Panc1 (cell line): ENCODE measurements around the gene ILK. TPM values are rescaled to one million over a fixed set of nuclear protein-coding genes. Genes with fewer than 3 reads are reported as not detected.

Experiments used
- ATAC-seq: fragments of 200-7000 bp; cut with Tn5 transposase; 2 replicates; pipeline ENCODE4 v1.9.1; 2020; ENCODE audit warnings: mild to moderate bottlenecking, moderate library complexity
- BruUV-seq: library from RNA; stranded (reverse); fragments of 400-500 nt; replicated peaks from 2 replicates; lab custom pipeline; 2021; lab: Mats Ljungman, UMichigan
- CTCF ChIA-PET: fragments of 300-600 bp; sonication (Branson Sonifier 250); formaldehyde crosslinking; loops from one replicate; lab custom pipeline; 2022; ENCODE audit warnings: antibody characterized with exemption; lab: Charles Lee
- POLR2A ChIA-PET: fragments of 300-600 bp; sonication (Branson Sonifier 250); formaldehyde crosslinking; loops from one replicate; lab custom pipeline; 2022; ENCODE audit warnings: antibody characterized with exemption; lab: Charles Lee
- DNase-seq: peaks from one replicate; pipeline ENCODE4 v3.0.0-alpha.2; 2010; ENCODE audit warnings: low read depth, low spot score
- H3K27ac ChIP-seq: 2 replicates; pipeline ENCODE4 v1.5.1; 2011; ENCODE audit warnings: mild to moderate bottlenecking, low read length, inconsistent platforms
- H3K27me3 ChIP-seq: fragments of 200-500 bp; sonication (Bioruptor generic); 2 replicates; pipeline ENCODE4 v1.6.0; 2014; ENCODE audit warnings: low read length, inconsistent platforms; ENCODE audit not compliant: control insufficient read depth, insufficient read depth
- H3K36me3 ChIP-seq: fragments of 200-500 bp; sonication (Bioruptor generic); 2 replicates; pipeline ENCODE4 v1.5.1; 2014; ENCODE audit warnings: inconsistent platforms, mild to moderate bottlenecking, low read length, moderate library complexity; ENCODE audit not compliant: control insufficient read depth, insufficient read depth
- H3K4me1 ChIP-seq: 2 replicates; pipeline ENCODE4 v1.5.1; 2011; ENCODE audit warnings: inconsistent platforms, mild to moderate bottlenecking, low read length, moderate library complexity; ENCODE audit not compliant: control insufficient read depth, insufficient read depth
- H3K4me3 ChIP-seq, 2 experiments: 2 replicates each; pipeline ENCODE4 v1.5.1; 2011 to 2012; ENCODE audit warnings: low read depth in 2 of 2, low read length in 2 of 2, mild to moderate bottlenecking in 2 of 2, inconsistent platforms in 1 of 2, moderate library complexity in 1 of 2
- H3K9me3 ChIP-seq: fragments of 200-500 bp; sonication (Bioruptor generic); 2 replicates; pipeline ENCODE4 v1.5.1; 2014; ENCODE audit warnings: low read depth, mild to moderate bottlenecking, inconsistent platforms, low read length, moderate library complexity; ENCODE audit not compliant: control insufficient read depth, insufficient read depth
- CTCF ChIP-seq: fragments of 450-650 bp; IDR thresholded peaks from 2 replicates; pipeline ENCODE4 v1.5.1; 2017; ENCODE audit warnings: mild to moderate bottlenecking
- POLR2AphosphoS5 ChIP-seq: IDR thresholded peaks from 2 replicates; pipeline ENCODE4 v1.6.1; 2012; ENCODE audit warnings: mild to moderate bottlenecking, low read depth, low read length, moderate library complexity
- REST ChIP-seq, 2 experiments: IDR thresholded peaks; 2 replicates each; pipeline ENCODE4 v1.6.1; 2011 to 2012; ENCODE audit warnings: low read depth in 2 of 2, control low read depth in 1 of 2, low read length in 1 of 2, mild to moderate bottlenecking in 1 of 2, moderate library complexity in 1 of 2; ENCODE audit not compliant: insufficient read depth in 1 of 2
- SIN3A ChIP-seq: IDR thresholded peaks from 2 replicates; pipeline ENCODE4 v1.6.1; 2012; ENCODE audit warnings: low read depth, mild to moderate bottlenecking, low read length, moderate library complexity, borderline replicate concordance; ENCODE audit not compliant: insufficient read depth
- TCF7L2 ChIP-seq: IDR thresholded peaks from 2 replicates; pipeline ENCODE4 v1.6.1; 2011; ENCODE audit warnings: mild to moderate bottlenecking, low read depth, low read length, inconsistent platforms
- in situ Hi-C: cut with HindIII; loops from 2 replicates; pipeline ENCODE4 v1.10.0; 2016; ENCODE audit warnings: low sequenced_read_pairs, low pct_unique_long_range_greater_than_20kb
- intact Hi-C: fragments of 100-400 bp; cut with micrococcal nuclease; formaldehyde crosslinking; loops from one replicate; pipeline ENCODE4 v1.10.0; 2022; ENCODE audit not compliant: unreplicated experiment
- total RNA-seq: library from RNA; stranded (reverse); gene quantifications from one replicate; pipeline ENCODE4 v1.2.1, GENCODE V29; 2021; ENCODE audit not compliant: unreplicated experiment

ILK gene
- total RNA-seq, 1 experiment from 2014 or later: 204 TPM

- no TSS peak for BruUV-seq
- peaks cover 12% of the 10 kb centered on the region for H3K36me3 ChIP-seq
- ChIA-PET POLR2A (interaction anchor here (0.6 kb wide), 1 partner anchor 103 kb away, joined by 8 read pairs; the partner anchor contains the start of gene DNHD1), CTCF (no interaction called here)
- no peak for TF ChIP-seq CTCF
- TF ChIP-seq TCF7L2: no peak
- TF ChIP-seq REST (IDR thresholded peaks at IDR 0.05; ENCODE audit: insufficient read depth in 1 of 2, low read depth in 2 of 2, low read length in 1 of 2): no peak
- no peak for TF ChIP-seq POLR2AphosphoS5
- TF ChIP-seq SIN3A: no peak
- ATAC-seq (no peak), DNase-seq (no peak)
- H3K27me3 ChIP-seq: no peaks in the 10 kb centered on the region
- H3K27ac ChIP-seq: no peak overlapping the region
- H3K4me3 ChIP-seq: no peak overlapping the region
- intact Hi-C loops (loop anchor here (5.0 to 10.0 kb wide), 2 partner anchors 68 to 225 kb away; no protein-coding TSS in a partner anchor), in situ Hi-C loops (no loop called here)
- H3K9me3 ChIP-seq: no peaks in the 10 kb centered on the region
- peaks cover 12% of the 10 kb centered on the region for H3K4me1 ChIP-seq
These were observed 3.6 kb upstream of the ILK start for GRCh38 chr11:6599881-6600390.

- no peak for DNase-seq
- BruUV-seq: no TSS peak
- Histone ChIP-seq H3K27ac (no peak overlapping the region), H3K36me3 (peaks cover 12% of the 10 kb centered on the region), H3K4me3 (no peak overlapping the region), H3K9me3 (no peaks in the 10 kb centered on the region), H3K27me3 (no peaks in the 10 kb centered on the region), H3K4me1 (peaks cover 23% of the 10 kb centered on the region)
- TF ChIP-seq TCF7L2 (no peak), REST (IDR thresholded peaks at IDR 0.05; ENCODE audit: insufficient read depth in 1 of 2, low read depth in 2 of 2, low read length in 1 of 2) (no peak), CTCF (no peak), POLR2AphosphoS5 (no peak), SIN3A (no peak)
- in situ Hi-C loops (no loop called here), intact Hi-C loops (loop anchor here (10.0 kb wide), 1 partner anchor 226 kb away; no protein-coding TSS in a partner anchor)
- ChIA-PET CTCF (no interaction called here), POLR2A (no interaction called here)
- no peak for ATAC-seq
These were observed 2.5 kb upstream of the ILK start for GRCh38 chr11:6601041-6601461.
